GM18517 (cell line): ENCODE results near the gene KAZALD1.
"Not testable (repeated sequence)": the region's sequence is repeated elsewhere in the genome, so short reads cannot be mapped to it uniquely, and the experiment has no call there.

Experiments
- ATAC-seq: cut with Tn5 transposase; IDR thresholded peaks from one replicate; pipeline ENCODE4 v1.9.1; 2021; ENCODE audit warnings: mild to moderate bottlenecking, moderate library complexity; ENCODE audit not compliant: unreplicated experiment

Gene KAZALD1

DNA sequence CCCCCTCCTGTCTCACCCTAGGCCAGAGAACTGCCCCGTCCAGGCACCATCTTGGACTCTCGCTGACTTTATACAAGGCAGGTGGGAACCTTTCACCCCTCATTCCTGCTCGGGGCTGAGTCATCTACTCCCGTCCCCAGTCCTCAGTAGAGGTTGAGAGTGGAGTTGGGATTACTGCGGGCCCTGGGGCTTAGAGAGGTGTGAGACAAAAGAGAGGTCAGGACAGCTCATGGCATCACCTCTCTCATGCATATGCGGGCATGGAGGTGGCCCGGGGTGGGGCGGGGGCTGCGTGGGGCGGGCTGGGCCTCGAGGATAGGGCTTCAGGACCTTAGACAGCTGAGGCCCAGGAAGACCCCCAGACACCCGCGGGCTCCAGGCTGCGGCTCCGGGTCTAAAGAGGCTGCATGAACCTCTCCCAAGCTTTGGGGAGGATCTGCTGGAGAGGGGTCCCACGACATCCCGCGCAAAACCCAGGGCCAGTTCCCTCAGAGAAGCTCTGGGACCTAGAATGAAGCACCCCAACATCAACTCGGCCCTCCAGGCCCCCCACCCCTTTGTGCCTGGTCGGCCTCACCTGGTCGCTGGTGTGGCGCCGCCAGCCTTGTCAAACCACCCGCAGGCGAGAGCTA, 31.2 kb upstream of the KAZALD1 start:
- no peak for ATAC-seq

DNA sequence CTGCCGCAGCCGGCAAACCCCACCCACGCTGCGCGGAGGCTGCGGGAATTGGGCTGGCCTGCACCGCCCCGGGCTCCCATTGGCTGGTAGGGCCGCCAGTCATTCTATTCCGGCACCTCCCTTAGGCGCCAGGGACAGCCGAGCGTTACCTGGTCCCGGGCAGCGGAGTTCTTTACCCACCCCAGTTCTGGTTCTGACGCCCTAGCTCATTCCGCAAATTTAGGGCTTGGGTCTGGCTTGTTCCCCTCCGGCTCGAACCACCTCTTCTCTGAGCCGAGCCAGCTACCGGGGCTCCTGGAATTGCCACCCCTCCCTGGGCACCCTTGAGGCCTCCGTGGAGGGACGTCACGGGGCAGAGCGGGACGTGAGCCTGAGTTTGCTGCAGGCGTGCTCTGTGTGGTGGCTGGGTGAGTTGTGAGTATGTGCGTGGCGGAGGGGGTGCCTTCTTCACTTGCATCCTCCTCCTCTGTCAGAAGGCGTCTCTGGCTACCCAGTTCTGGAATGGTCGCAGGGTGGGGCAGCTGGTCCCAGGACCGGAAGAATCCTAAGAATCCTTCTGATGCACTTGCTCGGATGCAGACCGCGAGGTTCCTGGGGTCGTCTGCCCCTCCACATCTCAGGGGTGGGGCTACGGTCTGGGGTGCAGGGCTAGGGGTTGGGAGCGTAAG, 30.5 kb upstream of the KAZALD1 start, which contains the start of the genes PDZD7 and SFXN3:
Gene PDZD7, minus strand, starts transcription at position 2 of the 668 bp plus-strand sequence. CDS start 910 bp downstream, outside the sequence.
Gene SFXN3, plus strand, starts transcription at position 107 of the 668 bp plus-strand sequence. CDS start 3,461 bp downstream, outside the sequence.
- peak; percentile 81 for ATAC-seq

DNA sequence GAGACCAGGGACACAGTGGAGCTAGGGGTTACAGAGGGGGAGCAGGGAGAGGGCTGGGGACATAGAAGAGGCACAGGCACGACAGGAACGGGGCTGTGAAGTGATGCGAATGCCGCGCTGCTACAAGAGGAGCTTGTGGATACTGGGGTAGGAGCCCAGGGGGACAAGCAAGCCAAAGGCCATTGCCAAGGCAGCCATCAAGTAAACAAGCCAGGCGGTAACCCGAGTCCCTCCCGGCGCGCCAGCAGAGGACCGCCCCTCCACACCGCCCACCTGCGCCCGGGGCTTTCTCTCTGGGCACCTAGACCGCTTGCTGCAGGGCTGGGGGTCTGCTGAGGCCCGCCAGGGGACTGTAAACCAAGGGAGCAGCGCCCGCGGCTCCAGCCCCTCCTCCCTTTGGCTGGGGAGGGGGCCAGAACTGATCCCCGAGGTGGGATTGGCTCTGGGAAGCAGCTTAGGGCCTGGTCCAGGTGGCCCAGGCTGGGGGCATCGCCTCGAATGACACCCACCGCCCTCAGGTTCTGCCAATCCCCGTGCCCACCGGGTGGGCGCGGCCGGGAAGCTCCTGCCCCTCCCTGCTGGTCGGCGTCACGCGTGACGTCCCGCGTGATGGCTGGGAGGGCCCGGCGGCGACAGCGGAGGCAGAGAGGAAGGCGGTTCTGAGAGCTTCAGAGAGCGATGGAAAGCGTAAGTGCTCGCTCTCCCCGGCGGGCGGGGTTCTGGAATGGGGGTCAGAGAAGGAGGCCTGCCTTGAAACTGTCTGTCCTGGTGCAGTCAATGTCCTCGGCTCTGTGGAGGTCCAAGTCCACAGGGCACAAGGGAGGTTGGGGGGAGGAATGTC, 29.8 kb upstream of the KAZALD1 start:
- ATAC-seq = no peak

DNA sequence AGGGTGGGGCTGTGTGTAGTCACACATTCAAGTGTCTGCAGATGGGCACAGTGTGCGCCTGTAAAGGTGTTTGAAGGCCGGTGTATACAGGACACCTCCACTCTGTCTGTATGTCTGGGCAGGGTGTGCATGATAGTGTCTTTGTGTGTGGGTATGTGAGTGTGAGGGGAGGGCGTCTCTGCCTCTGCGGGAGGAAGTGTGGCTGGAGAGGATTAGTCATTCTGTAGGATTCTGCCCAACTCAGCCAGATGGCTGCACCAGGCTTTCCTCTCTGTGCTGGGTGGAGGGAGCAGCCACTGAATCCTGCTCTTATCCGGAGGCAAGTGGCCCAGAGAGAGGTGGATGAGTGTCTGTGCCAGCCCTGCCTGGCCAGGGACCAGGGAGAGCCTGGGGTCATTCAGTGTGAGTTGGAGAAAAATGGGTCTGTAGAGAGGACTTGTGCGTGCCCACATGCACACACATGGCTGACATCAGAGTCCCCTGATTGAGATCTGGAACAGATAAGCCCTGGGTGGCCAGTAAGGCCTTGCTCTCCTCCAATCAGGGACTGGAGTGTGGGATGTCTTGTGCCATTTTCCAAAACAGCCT, 29.1 kb upstream of the KAZALD1 start:
- ATAC-seq = no peak

DNA sequence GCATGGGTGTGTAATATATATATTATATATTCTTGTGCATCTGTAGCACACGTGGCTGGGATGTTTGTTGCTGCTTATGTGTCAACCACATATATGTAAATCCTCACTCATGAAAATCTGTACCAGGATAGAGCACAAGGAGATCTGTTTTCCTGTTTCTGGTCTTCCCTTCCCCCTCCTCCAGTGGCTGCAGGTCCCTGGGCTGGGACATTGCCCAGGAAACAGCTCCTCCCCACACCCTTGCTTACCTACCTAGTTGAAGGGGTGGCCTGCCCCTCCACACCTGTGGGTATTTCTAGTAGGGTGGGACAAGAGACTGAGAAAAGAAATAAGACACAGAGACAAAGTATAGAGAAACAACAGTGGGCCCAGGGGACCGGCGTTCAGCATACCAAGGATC, 28.5 kb upstream of the KAZALD1 start:
- ATAC-seq = no peak

DNA sequence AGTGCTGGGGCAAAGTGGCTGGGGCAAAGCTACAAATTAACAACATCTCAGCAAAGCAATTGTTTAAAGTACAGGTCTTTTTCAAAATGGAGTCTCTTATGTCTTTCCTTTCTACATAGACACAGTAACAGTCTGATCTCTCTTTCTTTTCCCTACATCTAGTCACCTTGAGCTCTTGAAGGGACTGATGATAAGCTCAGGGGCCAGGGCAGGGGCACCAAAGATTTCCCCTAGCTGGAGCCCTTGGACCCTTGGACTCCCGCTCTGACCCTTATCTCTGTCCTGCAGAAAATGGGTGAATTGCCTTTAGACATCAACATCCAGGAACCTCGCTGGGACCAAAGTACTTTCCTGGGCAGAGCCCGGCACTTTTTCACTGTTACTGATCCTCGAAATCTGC, 27.4 kb upstream of the KAZALD1 start:
- ATAC-seq = not testable (repeated sequence)

DNA sequence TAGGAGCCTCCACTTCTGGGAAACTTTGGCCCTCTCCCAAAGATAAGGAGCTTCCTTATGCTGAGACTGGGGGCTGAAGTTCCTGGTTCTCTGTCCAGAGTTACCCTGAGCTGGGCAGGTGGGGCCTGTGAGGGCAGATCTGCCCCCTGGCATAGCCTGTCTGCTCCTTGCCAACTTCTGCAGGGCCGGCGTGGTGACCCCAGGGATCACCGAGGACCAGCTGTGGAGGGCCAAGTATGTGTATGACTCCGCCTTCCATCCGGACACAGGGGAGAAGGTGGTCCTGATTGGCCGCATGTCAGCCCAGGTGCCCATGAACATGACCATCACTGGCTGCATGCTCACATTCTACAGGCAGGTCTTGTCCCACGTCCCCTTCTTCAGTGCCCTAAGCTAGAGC, 26.5 kb upstream of the KAZALD1 start:
- ATAC-seq = no peak

DNA sequence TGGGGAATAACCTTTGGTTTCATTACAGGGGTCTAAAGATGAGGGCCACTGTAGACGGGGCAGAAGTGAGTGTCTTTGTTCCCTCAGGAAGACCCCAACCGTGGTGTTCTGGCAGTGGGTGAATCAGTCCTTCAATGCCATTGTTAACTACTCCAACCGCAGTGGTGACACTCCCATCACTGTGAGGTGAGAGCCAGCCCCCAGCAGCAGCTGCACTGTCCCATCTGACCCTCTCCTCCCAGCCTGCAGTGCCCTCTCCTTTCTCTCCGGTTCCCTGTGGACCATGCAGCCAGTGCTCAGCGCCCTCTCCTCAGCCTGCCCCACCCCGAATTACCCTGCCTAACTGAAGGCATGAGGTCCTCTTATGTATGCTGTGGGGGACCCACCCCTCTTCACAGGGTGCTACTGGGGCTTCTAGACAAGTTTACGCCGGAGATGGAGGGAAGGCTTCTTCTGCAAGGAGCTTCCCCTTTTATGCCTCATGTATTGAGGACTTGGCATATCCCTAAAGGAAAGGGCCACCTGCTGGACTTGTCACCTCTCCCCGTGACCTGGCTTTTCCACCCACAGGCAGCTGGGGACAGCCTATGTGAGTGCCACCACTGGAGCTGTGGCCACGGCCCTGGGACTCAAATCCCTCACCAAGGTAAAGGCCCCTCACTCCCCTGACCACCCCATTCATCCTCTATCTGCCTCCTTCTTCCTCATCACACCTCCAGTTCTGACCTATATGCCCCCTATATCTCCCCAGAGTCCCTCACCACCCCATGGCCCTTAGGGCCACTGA, 25.7 kb upstream of the KAZALD1 start:
- no peak for ATAC-seq

DNA sequence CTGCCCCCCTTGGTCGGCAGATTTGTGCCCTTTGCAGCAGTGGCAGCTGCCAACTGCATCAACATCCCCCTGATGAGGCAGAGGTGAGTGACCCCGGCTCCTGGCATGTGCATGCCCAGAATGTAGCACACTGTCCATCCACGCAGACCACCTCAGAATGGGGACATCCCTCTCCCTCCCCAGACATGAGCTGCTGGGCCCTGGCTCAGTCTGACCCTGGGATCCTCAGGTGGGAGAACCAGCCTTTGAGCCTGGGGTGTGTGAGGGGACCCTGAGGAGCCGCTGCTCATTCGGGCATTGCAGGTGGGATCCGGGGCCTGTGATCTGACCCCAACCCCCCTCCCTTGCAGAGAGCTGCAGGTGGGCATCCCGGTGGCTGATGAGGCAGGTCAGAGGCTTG, 25.1 kb upstream of the KAZALD1 start:
- no peak for ATAC-seq

DNA sequence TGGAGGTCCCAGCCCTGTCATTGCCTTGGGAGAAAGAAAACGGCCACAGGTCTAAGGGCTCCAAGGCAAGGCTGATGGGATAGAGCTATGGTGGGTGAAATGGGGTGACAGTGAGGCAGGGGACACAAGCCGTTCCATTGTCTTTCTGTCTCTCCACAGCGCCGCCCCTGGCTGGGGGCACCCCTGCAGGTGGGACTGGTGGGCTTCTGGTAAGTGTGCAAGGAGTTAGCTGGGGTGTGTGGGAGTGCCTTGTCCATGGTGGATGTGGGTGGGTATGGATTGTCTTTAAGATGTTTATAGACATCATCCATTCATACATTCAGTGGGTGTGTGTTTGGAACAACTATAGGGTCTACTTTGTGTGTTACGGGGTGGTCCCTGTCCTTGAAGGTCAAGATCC, 23.3 kb upstream of the KAZALD1 start:
- no peak for ATAC-seq

DNA sequence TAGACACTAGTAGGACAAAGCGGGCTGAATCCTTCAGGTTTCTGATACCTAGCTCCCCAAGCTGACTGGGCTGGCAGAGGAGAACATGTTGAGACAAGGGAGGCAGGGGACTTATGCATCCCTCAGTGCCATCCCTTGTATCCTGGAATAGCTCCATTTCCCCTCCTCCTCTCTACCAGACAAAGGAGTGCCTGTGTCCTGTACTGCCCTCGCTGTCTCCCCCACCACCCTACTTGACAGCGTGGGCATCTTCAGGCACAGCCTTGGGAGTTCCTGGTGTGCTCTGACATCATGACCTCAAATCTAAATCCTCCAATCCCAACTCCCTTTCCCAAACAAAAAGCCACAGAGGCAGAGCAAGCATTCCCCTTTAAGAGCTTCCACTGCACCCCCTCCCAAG, 21.7 kb upstream of the KAZALD1 start:
- no peak for ATAC-seq

DNA sequence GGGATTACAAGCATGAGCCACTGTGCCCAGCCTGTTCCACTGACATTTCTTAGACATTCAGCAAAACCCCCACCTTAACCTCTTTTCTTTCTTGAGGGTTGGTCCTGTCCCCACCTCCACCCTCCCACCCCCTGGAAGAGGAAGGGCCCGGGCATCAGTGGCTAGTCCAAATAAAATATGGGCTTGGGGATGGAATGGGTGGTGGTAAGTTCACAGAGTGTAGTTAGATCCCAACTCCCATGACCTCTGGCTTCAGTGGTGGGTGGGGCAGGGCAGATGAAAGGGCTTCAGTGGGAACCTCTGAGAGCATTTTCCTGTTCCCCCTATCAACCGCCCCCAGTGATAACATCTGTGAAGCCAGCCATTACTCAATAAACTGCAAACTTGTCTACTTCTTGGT, 20.9 kb upstream of the KAZALD1 start:
- no peak for ATAC-seq

DNA sequence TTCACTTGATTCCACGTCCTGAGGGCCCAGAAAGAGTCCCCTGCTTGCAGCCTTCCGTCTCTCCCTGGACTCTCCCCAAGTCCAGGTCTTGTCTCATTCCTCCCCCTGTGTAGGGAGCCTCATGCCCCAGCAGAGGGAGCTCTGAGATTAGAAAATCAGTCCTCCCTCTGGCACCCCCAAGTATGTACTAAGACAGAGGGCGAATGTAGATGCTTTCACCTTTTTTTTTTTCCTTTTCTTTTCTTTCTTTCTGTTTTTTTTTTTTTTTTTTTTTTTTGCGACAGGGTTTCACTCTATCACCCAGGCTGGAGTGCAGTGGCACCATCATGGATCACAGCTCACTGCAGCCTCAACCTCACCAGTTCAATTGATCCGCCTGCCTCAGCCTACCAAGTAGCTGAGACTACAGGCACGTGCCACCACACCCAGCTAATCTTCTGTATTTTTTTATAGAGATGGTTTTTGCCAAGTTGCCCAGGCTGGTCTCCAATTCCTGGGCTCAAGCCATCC, 20.5 kb upstream of the KAZALD1 start:
- ATAC-seq = peak; percentile 50

DNA sequence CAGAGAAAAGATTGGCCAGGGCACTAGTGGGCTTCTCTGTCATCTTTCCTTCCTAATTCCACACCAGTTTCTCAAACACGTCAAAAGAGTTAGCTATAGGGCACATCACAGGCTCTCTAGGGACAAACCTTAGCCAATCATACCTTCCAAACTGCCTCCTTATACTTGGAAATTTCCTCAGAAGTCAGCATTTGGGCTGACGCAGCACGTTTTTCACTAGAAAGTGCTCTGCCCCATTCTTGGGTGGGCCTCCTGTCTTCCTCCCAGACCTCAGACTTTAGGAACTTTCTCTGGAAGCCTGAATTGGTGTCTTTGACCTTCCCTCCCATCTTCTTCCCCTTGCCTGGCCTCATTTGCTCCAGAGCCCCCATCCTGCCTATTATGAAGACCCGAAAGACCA, 19.7 kb upstream of the KAZALD1 start:
- no peak for ATAC-seq

DNA sequence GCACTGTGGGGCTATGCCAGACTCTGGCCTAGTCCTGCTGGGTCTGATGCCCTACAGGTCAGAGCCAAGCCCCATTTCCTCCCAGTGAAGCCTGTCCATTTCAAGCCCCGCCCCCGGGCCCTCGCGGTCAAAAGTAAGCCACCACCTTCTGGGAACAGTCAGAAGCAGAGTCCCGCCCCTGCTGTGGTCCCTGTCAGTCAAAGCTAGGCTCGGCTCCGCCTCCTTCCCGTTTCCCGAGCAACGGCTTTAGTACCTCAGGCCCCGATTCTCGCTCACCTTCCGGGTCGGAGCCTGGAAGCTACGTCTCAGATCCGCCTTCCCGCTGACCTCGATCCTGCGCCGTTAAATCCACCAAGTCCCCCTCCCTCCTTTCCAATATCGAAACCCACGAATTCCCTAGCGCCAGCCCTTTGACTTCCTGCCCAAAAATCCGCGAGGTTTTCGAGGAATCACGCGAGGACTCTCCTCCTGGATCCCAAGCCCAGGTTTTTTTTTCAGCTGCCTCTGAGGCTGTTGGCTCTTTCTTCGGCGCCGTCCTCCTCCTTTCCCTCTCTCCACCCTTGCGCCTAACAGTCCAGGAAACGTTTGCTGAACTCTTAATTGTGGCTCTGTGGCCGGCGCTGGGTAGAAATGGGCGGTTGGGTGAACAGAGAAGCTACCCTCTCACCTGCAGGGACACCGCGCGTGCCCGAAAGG, 19.0 kb upstream of the KAZALD1 start:
- ATAC-seq = peak; percentile 92

DNA sequence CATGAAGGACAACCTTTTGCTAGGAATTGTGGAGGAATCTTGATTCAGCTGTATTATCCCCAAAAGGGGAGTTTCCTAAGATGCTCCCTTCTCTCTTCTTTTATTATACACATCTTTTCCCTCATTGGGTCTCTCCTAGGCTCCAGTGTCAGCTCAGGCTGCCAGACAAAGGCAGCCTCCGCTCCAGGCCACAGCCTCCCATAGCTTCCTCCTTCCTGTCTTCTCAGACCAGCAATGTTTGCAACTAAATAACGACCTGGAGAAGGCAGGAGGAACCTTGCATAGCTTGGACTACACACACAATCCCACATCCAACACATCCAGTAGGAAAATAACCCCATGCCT, 18.5 kb upstream of the KAZALD1 start:
- ATAC-seq = no peak

DNA sequence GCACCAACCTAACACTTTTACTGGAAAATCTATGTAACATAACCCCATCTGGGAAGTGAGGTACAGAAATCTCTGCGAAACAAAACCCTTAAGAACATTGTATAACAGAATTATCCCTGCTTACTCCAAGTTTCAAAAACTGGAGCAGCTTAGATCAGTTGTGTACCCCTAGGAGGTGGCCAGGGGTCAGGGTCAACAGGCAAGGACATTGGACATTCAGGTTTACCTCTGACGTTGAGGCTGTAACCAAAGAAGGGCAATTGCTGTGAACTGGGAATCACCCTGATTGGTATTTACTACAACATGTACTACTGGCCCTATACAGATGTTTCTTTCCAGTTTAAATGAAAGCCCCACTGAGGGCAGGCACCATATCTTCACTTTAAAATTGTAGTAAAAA, 17.7 kb upstream of the KAZALD1 start:
- no peak for ATAC-seq

DNA sequence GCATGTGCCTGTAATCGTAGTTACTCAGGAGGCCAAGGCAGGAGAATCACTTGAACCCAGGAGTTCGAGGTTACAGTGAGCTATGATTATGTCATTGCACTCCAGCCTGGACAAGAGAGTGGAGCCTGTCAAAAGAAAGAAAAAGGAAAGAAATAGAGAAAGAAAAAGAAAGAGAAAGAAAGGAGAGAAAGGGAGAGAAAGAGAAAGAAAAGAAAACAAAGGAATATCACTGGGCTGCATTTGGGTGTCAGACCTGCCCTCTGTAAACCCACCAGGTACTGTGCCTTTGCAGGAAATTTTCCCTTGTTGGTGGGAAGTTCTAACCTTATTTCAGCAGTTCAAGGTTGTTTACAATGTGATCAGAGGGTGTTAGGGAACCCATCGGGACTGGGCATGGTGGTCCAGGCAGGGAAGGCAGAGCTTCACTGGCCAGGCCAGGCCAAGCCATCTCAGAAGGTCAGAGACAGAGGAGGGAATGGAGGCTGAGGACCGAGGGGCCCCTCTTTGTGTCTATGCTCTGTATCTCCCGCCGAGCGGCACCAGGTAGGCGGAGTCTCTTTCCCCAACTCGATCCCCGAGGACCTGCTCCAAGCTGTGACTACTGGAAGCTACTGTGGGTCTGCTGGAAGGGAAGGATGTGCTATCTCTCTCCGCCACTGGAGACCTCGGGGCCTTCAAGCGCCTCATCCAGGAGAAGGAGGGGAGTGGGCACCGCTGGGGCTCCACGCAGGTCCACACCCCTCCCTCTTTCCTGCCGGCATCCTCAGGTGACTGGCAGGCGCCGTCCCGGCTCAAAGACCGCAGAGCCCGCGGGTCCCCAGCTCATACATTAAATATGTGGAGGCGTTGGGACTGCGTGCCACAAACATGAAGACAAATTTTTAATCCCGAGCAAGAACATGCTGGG, 15.2 kb upstream of the KAZALD1 start:
- no peak for ATAC-seq

DNA sequence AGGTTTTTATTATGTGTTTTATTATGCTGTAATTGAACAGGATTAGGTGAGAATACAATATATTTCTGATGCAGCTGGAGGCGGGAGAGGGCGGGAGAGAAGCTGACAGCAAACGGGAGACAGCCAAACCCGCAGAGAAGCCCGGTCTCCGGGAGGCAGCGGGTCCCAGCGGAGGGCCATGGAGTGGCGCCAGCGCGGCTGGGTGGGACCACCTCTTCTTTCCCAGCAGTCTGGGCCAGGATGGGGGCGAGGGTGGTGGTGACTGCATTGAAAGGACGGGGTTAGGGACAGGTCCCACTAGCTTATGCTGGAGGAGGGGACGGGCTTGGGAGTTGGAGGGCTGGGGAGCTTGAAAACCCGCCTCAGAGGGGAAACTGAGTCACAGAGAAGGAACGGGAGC, 14.5 kb upstream of the KAZALD1 start:
- no peak for ATAC-seq
